ENCODE measurements around the gene CNDP2. TPM values are rescaled to one million over a fixed set of nuclear protein-coding genes. Genes with fewer than 3 reads are reported as not detected.
"Not testable (repeated sequence)": the region's sequence is repeated elsewhere in the genome, so short reads cannot be mapped to it uniquely, and the experiment has no call there.

Gene CNDP2
- total RNA-seq, 1 donor from 2014 or later = 52.5 TPM

DNA sequence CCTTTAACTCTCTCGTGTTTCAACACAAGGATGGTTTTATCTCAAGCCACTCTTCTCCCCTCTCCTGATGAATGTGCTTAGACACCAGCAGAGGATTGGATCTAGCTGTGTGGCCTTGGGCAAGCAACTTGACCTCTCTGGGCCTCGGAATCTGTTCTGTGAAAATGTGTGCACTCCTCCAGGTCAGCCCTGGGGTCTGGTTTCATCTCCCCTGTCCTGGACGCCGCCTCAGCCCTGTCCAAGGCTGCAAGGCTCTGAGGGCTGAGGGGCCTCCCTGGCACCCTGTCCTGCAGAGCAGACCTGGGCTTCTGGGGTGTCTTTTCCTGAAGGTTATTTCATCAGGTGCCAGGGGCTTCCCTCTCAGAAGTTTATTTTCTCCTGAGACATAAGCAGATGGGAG lies 66.6 kb downstream of the CNDP2 start:
- H3K9me3 ChIP-seq = no peaks in the 10 kb centered on the region
- H3K36me3 ChIP-seq = no peaks in the 10 kb centered on the region
- TF ChIP-seq POLR2A (IDR thresholded peaks at IDR 0.05) (no peak), POLR2AphosphoS5 (IDR thresholded peaks at IDR 0.05; ENCODE audit: insufficient read depth in 1 of 2, low read depth in 1 of 2) (no peak)
- TF ChIP-seq, protein P1, sequence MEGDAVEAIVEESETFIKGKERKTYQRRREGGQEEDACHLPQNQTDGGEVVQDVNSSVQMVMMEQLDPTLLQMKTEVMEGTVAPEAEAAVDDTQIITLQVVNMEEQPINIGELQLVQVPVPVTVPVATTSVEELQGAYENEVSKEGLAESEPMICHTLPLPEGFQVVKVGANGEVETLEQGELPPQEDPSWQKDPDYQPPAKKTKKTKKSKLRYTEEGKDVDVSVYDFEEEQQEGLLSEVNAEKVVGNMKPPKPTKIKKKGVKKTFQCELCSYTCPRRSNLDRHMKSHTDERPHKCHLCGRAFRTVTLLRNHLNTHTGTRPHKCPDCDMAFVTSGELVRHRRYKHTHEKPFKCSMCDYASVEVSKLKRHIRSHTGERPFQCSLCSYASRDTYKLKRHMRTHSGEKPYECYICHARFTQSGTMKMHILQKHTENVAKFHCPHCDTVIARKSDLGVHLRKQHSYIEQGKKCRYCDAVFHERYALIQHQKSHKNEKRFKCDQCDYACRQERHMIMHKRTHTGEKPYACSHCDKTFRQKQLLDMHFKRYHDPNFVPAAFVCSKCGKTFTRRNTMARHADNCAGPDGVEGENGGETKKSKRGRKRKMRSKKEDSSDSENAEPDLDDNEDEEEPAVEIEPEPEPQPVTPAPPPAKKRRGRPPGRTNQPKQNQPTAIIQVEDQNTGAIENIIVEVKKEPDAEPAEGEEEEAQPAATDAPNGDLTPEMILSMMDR (IDR thresholded peaks at IDR 0.05) = no peak
- no peak overlapping the region for H3K4me3 ChIP-seq
- no peak for DNase-seq (ENCODE audit: extremely low spot score in 2 of 2)
- H3K4me1 ChIP-seq = no peaks in the 10 kb centered on the region
- no peak overlapping the region for H3K27ac ChIP-seq
- intact Hi-C loops (cut with DNase I) = no loop called here
- no peaks in the 10 kb centered on the region for H3K27me3 ChIP-seq

DNA sequence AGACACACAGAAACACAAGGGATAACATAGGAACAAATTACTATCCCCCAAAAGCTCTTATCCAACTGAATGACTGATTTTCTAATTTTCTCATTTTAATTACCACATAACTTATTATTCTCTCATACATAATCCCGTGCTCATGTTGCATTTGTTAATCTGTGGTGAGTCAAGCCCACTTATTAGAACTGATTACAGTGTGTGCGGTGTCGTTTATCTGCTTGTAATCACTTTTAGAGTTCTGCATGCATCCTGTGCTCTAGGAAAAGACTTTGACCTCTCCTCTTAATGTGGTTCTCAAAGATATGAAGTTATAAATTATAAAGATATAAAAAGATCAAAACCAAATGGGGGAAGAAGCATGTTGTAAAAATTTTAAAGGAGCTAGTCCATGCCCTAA lies 67.8 kb downstream of the CNDP2 start:
- TF ChIP-seq, protein P1 (IDR thresholded peaks at IDR 0.05) = no peak
- TF ChIP-seq POLR2A (IDR thresholded peaks at IDR 0.05) (no peak), POLR2AphosphoS5 (IDR thresholded peaks at IDR 0.05; ENCODE audit: insufficient read depth in 1 of 2, low read depth in 1 of 2) (no peak)
- DNase-seq (ENCODE audit: extremely low spot score in 2 of 2) = no peak
- no peak overlapping the region for H3K4me3 ChIP-seq
- no peaks in the 10 kb centered on the region for H3K36me3 ChIP-seq
- no peaks in the 10 kb centered on the region for H3K9me3 ChIP-seq
- no peaks in the 10 kb centered on the region for H3K4me1 ChIP-seq
- no peaks in the 10 kb centered on the region for H3K27me3 ChIP-seq
- intact Hi-C loops (cut with DNase I) = no loop called here
- H3K27ac ChIP-seq = no peak overlapping the region

DNA sequence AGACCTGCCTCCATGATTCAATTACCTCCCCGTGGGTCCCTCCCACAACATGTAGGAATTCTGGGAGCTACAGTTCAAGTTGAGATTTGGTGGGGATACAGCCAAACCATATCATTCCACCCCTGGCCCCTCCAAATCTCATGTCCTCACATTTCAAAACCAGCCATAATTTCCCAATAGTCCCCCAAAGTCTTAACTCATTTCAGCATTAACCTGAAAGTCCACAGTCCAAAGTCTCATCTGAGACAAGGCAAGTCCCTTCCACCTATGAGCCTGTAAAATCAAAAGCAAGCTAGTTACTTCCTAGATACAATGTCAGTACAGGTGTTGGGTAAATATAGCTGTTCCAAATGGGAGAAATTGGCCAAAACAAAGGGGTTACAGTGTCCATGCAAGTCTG lies 69.0 kb downstream of the CNDP2 start:
- H3K27me3 ChIP-seq; H3K4me3 ChIP-seq; H3K36me3 ChIP-seq; H3K4me1 ChIP-seq; H3K27ac ChIP-seq; DNase-seq (ENCODE audit: extremely low spot score in 2 of 2); H3K9me3 ChIP-seq; intact Hi-C loops (cut with DNase I): not testable (repeated sequence)

GRCh38 chr18:74565993-74566392 lies 69.8 kb downstream of the CNDP2 start:
- not testable (repeated sequence) for DNase-seq (ENCODE audit: extremely low spot score in 2 of 2)

GRCh38 chr18:74567822-74568221 lies 71.7 kb downstream of the CNDP2 start:
- intact Hi-C loops (cut with DNase I) = no loop called here
- no peak for DNase-seq (ENCODE audit: extremely low spot score in 2 of 2)
- no peak overlapping the region for H3K27ac ChIP-seq
- no peak overlapping the region for H3K4me3 ChIP-seq
- H3K4me1 ChIP-seq = no peaks in the 10 kb centered on the region
- H3K36me3 ChIP-seq = no peaks in the 10 kb centered on the region
- no peaks in the 10 kb centered on the region for H3K27me3 ChIP-seq
- TF ChIP-seq, protein P1 (IDR thresholded peaks at IDR 0.05) = no peak
- no peak for TF ChIP-seq POLR2A (IDR thresholded peaks at IDR 0.05)
- TF ChIP-seq POLR2AphosphoS5 (IDR thresholded peaks at IDR 0.05; ENCODE audit: insufficient read depth in 1 of 2, low read depth in 1 of 2) = no peak
- no peaks in the 10 kb centered on the region for H3K9me3 ChIP-seq

More at GRCh38 chr18:74565993-74566392, 69.8 kb downstream of the CNDP2 start:
- H3K27ac ChIP-seq; H3K4me3 ChIP-seq; intact Hi-C loops (cut with DNase I); H3K9me3 ChIP-seq; H3K36me3 ChIP-seq; H3K4me1 ChIP-seq; H3K27me3 ChIP-seq: not testable (repeated sequence)

- H3K9me3 ChIP-seq = no peaks in the 10 kb centered on the region
- TF ChIP-seq POLR2A (IDR thresholded peaks at IDR 0.05) (no peak), POLR2AphosphoS5 (IDR thresholded peaks at IDR 0.05; ENCODE audit: insufficient read depth in 1 of 2, low read depth in 1 of 2) (no peak)
- no peaks in the 10 kb centered on the region for H3K4me1 ChIP-seq
- no peak for DNase-seq (ENCODE audit: extremely low spot score in 2 of 2)
- no peak overlapping the region for H3K4me3 ChIP-seq
- intact Hi-C loops (cut with DNase I) = no loop called here
- H3K27ac ChIP-seq = no peak overlapping the region
- H3K27me3 ChIP-seq = no peaks in the 10 kb centered on the region
- no peaks in the 10 kb centered on the region for H3K36me3 ChIP-seq
Observed at GRCh38 chr18:74569401-74569800, 73.2 kb downstream of the CNDP2 start.

DNA sequence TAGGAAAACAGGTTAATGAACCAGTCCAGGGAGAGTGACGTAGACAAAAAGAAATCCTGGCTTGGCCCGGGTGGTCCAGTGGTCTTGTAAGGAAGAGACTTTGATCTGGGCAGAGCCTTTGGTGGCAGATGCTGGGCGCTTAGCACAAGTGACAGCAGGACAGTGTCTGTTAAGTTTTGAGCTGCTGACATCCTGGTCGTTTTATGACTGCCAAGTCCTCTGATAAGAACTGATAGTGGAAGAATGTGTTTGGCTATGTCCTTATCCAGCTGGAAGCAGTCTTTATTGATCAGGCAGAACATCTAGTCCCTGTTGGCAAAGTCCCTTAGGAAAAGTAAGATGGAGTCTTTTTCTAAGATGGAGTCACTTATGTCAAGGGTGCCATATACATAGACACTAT lies 74.1 kb downstream of the CNDP2 start:
- Histone ChIP-seq H3K27me3 (no peaks in the 10 kb centered on the region), H3K36me3 (no peaks in the 10 kb centered on the region), H3K27ac (no peak overlapping the region), H3K4me1 (no peaks in the 10 kb centered on the region), H3K9me3 (no peaks in the 10 kb centered on the region), H3K4me3 (no peak overlapping the region)
- DNase-seq (ENCODE audit: extremely low spot score in 2 of 2) = no peak
- TF ChIP-seq POLR2AphosphoS5 (IDR thresholded peaks at IDR 0.05; ENCODE audit: insufficient read depth in 1 of 2, low read depth in 1 of 2) (no peak), POLR2A (IDR thresholded peaks at IDR 0.05) (no peak)
- TF ChIP-seq, protein P1 (IDR thresholded peaks at IDR 0.05) = no peak
- intact Hi-C loops (cut with DNase I) = no loop called here

Measured in vagina (tissue), 2 donors.